ENCODE measurements around the gene TUB.

DNA sequence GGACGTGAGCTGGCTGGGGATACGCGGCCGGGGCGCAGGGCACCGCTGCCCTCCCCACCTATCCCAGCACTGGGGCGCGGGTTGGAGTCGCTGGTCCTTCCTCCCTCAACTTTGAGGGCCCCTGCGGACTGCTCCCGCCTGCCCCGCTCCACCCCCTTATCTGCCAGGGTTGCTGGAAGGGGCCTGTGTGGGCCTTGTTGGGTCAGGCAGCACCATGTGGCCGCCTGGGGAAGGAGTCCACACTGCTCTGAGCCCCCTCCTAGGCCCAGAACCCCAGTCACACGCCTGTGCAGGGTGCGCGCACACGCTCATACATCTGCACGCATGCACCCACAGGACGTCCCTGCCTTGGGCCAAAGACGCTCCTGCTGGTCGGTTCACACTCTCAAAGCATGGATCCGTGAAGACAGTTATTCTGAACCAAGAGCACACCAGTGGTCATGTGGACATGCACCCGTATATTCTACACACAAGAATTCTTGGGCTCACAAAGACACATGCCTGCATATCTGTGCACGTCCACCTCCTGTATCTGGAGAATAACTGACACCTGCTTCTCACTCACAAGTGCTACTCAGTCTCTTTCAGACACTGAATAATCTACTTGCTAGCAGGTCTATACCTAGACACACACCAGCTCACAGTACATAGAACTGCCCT, 710 bp downstream of the TUB start:
- TF ChIP-seq EZH2 (IDR thresholded peaks at IDR 0.05; ENCODE audit: insufficient read depth, poor library complexity, severe bottlenecking): no peak
- TF ChIP-seq EZH2phosphoT487 (IDR thresholded peaks at IDR 0.05; ENCODE audit: insufficient read depth, low read depth): no peak
